GM21381 (cell line): Measurements from ENCODE around the gene KRTAP10-10.
"Not testable (repeated sequence)": the region's sequence is repeated elsewhere in the genome, so short reads cannot be mapped to it uniquely, and the experiment has no call there.

Experiments used
- ATAC-seq: cut with Tn5 transposase; IDR thresholded peaks from one replicate; pipeline ENCODE4 v1.9.1; 2021; ENCODE audit warnings: mild to moderate bottlenecking, moderate library complexity; ENCODE audit not compliant: unreplicated experiment

The KRTAP10-10 gene

GRCh38 chr21:44681861-44682579 lies 44.9 kb downstream of the KRTAP10-10 start, which contains the start of gene KRTAP12-1:
Gene KRTAP12-1 (minus strand): TSS chr21:44682163. CDS start chr21:44682123, 40 bp downstream.
- ATAC-seq, result no peak

GRCh38 chr21:44682580-44683151 lies 45.5 kb downstream of the KRTAP10-10 start:
- ATAC-seq, result no peak

- no peak for ATAC-seq
These were observed 46.9 kb downstream of the KRTAP10-10 start for GRCh38 chr21:44684077-44684476.

- ATAC-seq, result no peak
These were observed 47.3 kb downstream of the KRTAP10-10 start for GRCh38 chr21:44684483-44684882.

GRCh38 chr21:44685050-44685449 lies 47.9 kb downstream of the KRTAP10-10 start:
- not testable (repeated sequence) for ATAC-seq

- ATAC-seq, result no peak
These were observed 49.0 kb downstream of the KRTAP10-10 start for GRCh38 chr21:44686000-44686781.

- no peak for ATAC-seq
These were observed 49.8 kb downstream of the KRTAP10-10 start for GRCh38 chr21:44686843-44687561.

GRCh38 chr21:44687671-44688070 lies 50.5 kb downstream of the KRTAP10-10 start:
- ATAC-seq, result no peak
